Nucleus accumbens (tissue), 56 donors: ENCODE data around the gene LDB2.

Experiments used
- DNase-seq, 56 donors: peaks; one replicate each; lab custom pipeline; 2025; lab: John Stamatoyannopoulos, UW

The LDB2 gene

GRCh38 chr4:16764622-16765021, 133.8 kb downstream of the LDB2 start:
- DNase-seq: peak in 5 of 56 donors; percentile 5 to 22 (median 16)

- no peak for DNase-seq
Observed at GRCh38 chr4:16760617-16761363, 137.7 kb downstream of the LDB2 start.

GRCh38 chr4:16759931-16760582, 138.4 kb downstream of the LDB2 start:
- DNase-seq: no peak

DNA sequence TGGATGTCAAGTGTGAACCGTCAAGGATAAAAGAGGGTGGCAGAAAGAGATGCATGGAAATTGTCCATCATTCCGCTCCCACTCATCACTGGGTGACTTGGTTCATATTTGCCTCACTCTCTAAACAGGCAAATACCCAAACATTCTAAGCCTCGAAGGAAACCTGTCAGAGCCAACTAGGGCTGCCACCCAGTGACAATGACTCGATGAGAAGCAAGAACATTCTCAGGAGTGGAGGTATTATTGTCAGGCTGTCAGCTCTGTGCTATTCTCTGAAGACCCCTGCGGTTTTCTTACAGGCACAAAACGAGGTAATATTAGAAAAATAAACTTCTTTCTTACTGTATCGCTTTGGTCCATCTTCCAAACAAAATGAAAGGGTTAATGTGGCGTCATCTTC, 139.6 kb downstream of the LDB2 start:
- no peak for DNase-seq

- no peak for DNase-seq
Observed at GRCh38 chr4:16758255-16758654, 140.2 kb downstream of the LDB2 start.

DNA sequence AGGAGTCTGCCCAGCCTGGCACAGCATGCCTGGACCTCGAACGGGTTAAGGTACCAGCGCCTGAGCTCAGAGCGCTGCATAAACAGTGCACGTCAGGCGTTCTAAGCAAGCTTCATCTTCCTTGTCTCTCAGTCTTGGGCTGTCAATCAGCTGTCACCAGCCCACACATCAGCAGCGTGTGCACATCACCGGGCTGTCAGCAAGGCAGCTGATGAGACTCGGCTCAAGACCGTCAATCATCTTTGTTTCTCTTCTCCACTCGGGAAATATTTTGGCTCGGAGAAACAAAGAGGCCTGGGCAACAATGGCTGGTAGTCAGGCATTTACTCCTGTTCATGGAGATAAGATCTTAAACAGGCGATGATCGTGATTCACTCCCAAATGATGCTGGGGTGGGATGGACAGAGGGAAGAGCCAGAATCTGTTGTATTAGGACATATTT, 141.3 kb downstream of the LDB2 start:
- DNase-seq: peak in 37 of 56 donors; percentile 2 to 56 (median 23)

GRCh38 chr4:16754104-16754503, 144.3 kb downstream of the LDB2 start:
- DNase-seq: no peak

DNA sequence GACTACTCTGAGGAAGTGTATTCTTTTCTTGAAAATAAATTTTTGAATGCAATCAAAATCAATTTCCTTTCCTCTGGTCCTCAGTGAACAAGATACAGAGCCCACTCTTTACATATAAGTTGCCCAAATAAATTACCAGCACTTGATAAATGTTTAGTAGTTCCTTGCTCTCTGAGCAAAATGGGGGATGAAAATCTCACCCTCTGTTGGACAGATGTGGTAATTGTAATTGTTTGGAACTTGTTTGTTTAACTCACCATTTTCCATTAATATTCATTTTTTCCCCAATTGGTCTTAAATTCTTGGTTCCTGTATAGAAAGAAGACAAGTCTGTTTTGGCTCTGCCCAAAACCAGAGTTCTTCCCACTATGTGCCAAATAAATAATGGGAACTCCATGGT, 146.3 kb downstream of the LDB2 start:
- DNase-seq: no peak

GRCh38 chr4:16750882-16751642, 147.4 kb downstream of the LDB2 start:
- DNase-seq: no peak

GRCh38 chr4:16750216-16750615, 148.2 kb downstream of the LDB2 start:
- no peak for DNase-seq

- DNase-seq: no peak
Observed at GRCh38 chr4:16745887-16746286, 152.6 kb downstream of the LDB2 start.

- no peak for DNase-seq
Observed at GRCh38 chr4:16745009-16745635, 153.3 kb downstream of the LDB2 start.

DNA sequence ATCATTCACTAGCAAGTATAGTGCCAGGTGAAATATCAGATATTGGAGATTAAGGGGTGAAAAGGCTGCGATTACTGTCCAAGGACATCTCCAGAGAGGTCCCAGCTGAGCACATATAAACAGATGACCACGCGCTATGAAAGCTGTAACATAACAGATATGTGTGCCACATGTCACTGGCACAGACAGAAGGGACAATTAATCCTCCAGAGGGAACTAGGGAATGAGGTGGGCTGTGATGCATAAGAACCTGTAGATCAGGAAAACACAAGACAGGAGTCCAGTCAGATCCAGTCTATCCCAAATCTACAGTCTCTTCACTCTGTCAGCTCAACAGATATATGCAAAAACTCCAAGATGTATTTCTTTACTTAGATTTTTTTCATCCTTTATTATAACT, 157.2 kb downstream of the LDB2 start:
- no peak for DNase-seq

DNA sequence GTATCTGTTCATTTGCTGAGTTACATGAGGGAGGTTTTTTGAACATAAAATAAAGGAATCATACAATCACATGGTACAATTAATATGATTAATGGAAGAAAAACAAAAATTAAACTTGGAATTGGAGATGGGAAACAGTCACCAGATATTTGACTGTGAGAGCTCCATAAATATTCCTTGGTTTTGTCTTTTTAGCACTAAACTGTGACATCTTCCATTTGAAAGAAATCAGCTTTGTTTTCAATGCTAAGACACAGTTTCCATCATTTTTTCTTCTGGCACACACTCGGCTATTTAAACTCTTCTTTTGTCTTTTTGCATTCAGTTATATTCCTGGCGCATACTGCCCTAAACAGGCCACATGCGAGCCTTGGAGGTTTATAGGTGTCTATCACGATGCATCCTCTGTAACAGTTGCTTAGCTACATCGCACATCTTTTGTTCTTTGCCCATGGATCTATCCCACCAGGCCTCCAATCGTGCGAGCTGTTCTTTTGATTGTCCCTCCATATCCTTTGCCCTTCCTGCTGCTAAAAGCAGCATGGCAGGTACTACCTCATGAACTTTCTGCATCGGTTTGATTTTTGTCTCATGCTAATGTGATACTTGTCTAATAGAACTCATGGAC, 158.3 kb downstream of the LDB2 start:
- no peak for DNase-seq

DNA sequence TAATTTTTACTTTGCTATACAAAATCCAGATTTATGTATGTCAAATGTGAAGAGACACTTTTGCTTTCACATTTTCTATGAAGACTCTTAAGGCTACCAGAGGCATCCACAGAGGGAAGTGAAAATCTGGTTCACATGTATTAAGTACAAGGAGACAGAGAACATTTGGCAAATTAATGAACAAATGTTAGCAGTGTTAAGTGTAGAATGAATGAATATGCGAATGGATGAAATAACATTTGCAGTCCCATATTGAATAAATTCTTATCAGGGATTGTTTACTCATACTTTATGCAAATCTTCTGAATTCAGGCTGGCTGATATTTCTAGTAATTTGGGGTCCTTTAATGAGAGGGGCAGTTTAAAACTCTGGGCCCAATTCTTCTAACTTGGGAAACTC, 159.9 kb downstream of the LDB2 start:
- no peak for DNase-seq

DNA sequence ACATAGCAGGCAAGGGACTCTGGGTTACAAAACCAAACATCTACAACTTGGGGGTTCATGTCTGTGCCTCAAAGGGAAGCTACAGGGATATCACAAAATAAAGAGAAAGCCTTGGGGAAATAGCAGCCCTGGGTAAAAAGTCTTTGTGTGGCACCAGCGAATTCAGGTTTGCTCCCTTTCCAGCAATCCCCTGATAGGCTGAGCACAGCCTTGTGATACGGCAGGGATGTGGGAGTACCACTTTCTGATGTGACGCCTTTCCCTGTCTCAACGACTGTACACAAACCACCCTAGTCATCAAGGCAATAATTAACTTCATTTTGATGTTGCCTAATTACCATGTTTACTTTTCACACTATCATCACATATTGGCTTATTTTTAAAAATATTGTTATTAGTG, 164.9 kb downstream of the LDB2 start:
- DNase-seq: peak in 22 of 56 donors; percentile 2 to 65 (median 22)

DNA sequence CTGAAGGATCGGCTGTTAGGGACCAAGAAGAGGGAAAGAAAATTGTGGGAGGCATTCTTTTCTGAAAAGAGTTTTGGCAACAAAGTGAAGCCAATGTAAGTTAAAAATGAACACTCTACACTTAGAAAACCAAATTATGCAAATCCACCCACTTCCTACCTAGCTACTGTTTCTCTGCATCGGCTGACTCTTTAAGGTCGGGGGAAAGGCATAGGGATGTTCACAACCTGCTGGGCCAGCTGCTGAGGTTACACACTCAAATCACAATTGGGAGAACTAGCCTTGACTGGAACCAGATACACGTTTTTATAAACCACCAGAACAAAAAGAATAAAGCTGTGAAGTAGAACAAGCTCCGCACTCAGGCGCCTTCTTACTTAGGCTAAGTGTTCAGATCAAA, 165.7 kb downstream of the LDB2 start:
- peak in 10 of 56 donors; percentile 1 to 26 (median 6) for DNase-seq

- DNase-seq: no peak
Observed at GRCh38 chr4:16731776-16732380, 166.6 kb downstream of the LDB2 start.

GRCh38 chr4:16730522-16731205, 167.8 kb downstream of the LDB2 start:
- DNase-seq: no peak
